Kidney glomerular epithelial cell (primary cell): ENCODE measurements around the gene SEMA3C.

Source experiments
- DNase-seq: peaks from one replicate; lab custom pipeline; 2025; lab: John Stamatoyannopoulos, UW

Gene SEMA3C

DNA sequence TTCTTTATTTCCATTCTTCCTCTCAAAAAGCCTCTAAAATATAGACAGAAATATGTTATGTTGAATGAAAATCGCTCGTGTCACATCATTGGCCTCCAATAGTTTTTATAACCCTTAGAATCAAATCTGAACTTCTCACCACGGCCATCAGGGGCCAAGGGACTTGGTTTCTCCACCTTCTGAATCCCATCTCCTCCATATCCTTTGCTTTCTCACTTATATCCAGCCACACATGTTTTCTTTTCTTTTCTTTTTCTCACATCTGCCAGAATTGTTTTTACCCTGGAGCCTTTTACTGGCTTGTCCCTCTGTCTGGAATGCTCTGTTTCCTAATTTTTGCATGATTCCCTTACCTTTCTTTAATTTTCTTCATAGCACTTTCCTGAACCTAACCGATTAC is 184.8 kb downstream of the SEMA3C start:
- no peak for DNase-seq

DNA sequence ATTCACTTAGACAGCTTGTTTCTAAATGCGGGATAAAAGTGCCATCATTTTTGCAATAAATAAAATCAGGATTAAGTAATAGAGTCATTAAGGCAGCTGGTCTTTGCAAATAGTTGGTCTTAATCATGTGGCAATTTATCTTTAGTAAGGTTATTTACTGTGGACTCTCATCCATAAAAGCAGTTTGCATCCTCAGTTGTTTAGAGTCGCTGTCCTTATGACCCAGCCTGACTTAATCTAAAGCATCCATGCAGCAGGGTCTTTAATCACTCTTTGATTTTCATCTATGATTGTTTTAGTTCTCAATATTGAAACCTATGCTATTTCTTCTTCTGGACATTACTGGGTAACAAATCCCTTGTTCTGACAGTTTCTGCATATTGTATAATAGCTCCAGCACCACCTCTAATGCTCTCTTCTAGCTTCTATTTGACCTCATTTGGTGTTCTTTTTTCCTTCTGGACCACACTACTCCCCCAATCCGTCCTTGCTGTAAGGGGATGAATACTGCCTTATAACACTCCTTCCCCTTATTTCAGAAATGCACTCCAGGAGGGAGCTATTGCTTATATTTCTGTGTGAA is 185.4 kb downstream of the SEMA3C start:
- DNase-seq: no peak

DNA sequence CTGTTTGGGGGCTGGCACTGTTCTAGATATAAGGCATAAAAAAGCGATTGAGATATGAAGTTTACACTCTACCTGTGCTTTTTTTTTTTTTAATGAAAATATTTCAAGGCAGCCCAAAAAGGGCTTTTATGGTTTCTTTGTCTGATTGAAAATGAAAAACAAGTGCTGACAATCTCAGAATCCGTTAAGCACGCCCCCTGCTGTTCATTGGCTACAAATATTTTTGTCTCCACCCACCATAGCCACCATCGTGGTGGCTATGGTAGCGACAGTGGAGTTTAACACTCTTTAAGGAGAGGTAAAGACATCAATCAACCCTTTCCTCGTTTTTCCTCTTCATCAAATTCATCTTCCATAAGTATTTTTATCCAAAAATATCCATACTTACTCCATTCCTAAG is 186.2 kb downstream of the SEMA3C start:
- DNase-seq: no peak

DNA sequence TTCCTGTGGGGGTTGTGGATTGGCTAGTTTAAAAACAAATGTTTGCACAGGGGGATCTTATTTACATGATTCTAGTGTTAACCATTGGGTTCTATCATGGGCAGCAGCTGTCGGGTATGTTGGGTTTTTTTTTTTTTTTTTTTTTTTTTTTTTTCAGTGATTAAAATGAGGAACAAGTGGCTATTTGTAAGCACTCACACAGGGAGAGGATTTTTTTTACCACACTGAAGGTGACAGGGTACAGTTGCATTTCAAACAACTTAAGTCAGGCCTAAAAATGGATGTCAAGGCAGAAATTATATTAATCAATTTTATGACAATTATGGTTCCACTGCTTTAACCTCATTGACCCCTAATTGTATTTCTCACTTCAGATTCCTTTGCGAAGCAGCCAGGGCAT is 187.6 kb downstream of the SEMA3C start:
- no peak for DNase-seq

DNA sequence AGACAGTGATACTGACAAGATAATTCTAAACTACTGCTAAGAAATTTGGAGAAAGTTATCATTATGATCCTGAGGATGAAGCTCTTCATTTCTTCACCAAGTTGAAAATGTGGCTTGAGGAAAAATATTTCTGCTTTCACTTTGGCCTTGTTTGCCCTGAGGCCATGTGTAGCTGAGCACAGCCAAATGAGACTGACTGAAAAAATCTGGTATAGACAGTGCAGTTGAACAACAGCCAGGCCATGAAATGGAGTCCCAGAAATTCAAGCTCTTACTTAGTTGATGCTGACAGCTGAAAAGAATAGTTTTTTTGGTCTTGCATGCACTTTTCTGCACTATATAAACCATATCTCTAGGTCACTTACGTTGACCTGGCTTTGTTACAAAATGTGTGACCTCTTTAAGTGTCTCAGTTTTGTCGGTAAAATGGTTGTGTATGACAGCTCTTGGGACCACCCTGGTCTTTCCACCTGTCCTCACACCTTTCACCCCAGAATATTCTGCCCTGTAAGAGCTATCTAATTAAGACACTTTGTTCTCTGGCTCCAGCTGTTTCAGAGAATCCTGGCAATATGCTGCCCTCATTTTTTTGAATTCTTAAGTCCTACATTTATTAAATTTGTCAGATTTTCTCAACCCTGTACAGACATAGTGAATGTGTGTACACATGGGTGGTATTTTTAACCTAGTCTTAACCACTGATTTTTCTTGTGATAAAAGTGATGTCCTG is 189.1 kb downstream of the SEMA3C start:
- no peak for DNase-seq

DNA sequence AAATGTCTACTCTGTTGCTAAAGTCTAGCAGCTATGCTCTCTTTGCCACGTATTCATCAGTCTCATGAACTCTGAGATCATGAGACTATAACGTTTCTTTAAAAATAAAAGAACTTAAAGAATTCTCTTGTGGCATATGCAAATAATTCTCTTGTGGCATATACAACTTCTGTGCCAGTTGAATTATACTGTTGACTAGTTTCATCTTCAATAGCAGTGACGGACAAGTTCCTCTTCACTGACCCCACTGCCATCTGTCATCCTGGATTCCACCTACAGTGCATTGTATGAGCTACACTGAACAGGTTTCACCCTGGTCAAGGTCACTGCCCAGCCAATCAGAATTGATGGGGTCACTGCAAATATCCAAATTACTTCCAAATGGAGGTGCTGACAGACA is 192.2 kb downstream of the SEMA3C start:
- DNase-seq: no peak

DNA sequence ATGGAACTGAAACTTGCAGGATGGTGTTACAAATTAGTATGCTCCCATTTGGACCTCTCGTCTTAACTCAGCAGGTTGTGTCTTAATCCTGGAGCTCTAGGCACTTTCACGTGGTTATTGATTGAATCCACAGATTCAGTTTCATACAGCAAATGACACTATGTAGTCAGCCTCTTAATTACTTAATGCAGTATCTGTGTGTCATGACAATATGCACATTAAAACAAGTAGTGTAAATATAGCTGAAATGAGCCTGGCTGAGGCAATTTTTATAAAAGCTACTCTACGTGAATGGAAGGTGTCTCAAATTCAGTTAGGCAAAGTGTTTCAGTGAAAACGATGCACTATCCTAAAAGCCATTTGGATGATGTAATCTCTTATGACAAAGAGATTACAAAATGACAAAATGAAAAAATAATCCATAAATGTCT is 193.7 kb downstream of the SEMA3C start:
- DNase-seq: no peak

DNA sequence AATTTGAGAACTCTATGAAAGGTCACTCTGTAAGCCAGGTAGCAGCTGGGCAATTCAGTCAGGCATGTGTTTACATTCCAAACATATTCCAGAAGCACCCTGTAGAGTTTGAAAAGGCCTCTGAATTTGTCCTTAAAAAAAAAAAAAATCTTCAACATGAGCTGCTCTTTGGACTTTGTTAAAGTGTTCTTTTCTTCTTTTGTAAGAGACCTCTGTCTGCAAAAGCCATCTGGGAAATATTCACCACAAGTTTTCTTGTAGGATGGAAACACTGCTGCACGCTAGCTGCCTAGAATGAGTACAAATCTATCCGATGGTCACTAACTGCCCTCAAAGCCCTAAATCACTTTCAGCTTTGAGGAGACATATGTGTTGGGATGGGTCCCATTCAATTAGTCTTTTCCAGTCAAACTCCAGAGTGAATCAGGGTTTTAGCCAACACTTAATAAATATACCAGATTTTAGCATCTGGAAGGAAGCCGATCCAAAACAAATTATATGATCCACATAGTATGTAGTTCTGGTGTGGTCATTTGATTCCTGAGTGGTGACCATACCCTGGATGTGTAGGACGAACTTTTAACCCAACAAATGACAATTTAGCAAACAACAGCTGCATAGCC is 194.5 kb downstream of the SEMA3C start:
- DNase-seq: no peak

DNA sequence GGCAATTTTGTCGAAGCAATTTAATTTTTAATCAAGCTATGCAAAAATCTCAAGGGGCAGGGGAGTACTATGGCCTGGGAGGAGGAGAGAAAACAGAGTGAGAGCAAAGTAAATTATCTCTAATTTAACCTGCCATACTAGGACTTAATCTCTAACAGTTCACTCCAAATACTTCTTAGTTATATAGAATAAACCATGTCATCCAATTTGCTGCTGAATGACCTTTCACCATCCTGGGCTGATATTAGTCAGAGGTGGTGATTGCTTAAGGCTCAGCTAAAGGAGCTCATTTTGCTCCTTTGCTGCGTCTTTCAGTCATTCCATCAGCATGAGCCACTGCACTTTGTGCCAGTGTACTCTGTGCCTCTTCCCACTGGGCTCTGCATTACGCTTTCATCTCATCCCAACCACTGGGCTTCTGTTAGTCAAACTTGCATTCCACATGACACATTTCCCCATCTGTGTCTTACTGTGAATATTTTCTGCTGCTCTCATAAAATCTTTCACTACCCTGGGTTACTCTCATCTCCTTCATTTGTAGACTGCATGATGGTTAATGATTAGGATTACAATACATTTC is 196.1 kb downstream of the SEMA3C start:
- peak; percentile 98 for DNase-seq

DNA sequence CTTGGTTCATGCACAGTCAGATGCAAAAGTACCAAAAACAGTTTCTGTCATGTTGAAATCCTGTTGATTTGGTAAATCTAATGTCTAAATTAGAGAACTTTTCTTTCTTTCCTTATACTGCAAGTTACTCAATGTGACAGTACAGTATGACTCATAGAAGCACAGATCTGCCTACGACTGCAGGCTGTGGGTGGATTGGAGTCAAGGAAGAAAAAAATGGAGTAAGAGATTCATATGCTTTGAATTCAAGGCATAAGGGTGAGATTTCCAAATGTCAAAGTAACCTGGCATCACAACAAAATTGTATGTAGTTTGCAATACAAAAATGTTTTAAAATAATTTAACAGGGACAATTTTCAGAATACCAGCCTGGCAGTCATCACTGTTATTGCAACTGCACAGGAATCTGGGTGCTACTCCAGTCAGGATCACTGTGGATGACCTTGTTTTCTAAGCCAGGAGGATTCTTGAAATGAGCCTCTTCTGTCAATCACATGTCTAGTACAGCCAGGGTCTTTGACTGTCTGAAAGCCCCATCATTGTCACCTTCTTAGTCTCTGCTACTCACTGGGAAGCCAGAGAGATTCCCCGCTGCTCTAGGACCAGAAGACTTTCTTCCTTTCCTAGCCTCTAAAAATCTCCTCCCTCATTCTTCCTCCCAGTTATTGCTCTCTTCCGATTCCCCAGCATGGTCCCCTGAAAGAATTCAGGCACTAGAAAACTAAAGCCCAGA is 196.8 kb downstream of the SEMA3C start:
- peak; percentile 77 for DNase-seq

DNA sequence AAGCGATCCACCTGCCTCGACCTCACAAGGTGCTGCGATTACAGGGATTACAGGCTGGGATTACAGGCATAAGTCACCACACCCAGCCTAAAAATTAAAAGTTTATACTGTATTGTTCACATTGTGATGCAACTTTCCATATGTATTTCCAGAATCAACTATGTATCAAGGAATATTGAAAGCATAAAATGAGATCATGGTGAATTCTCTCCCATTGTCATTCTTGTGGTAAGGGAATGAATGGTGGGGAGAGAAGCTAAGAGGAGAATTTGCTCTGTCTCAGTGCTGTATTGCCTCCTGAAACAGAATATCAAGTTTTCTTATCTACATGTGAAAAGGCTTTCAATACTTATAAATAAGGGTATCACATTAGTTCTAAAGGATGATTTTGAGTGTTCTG is 198.7 kb downstream of the SEMA3C start:
- no peak for DNase-seq

DNA sequence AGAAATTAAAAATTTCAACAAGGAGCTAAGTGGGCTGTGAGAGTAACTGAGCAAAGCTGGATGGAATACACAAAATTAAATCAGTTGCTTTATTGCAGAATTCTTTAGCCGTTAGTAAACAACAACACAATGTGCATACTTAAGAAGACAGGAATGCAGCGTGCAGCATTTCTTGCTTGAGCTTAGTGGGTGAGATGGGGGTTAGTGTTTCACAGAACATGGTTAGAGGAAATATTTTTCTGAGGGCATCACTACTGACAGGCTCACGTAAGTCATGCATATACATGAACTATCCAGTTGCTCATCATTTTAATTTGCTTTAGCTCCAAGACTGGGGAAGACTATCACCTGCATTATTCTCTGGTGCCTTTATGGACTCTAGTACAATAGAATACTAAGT is 199.6 kb downstream of the SEMA3C start:
- no peak for DNase-seq

DNA sequence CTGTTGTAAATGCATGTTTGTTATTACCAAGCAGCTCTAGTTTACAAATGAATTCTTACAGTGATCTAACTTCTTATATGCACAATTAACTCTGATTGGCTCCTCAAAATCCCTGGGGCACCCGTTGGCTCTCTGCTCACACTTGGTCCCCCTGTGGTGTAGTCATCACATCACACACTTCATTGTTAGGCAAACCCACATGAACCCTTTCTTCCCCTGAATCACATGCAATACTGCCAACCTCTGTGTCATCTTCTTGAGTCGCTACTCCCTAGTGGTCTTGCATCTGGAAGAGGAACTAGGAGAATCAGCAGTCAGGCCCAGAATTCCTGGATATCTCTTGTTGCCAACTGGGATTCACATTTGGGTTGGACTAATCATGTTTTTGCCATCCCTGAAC is 207.3 kb downstream of the SEMA3C start:
- no peak for DNase-seq

DNA sequence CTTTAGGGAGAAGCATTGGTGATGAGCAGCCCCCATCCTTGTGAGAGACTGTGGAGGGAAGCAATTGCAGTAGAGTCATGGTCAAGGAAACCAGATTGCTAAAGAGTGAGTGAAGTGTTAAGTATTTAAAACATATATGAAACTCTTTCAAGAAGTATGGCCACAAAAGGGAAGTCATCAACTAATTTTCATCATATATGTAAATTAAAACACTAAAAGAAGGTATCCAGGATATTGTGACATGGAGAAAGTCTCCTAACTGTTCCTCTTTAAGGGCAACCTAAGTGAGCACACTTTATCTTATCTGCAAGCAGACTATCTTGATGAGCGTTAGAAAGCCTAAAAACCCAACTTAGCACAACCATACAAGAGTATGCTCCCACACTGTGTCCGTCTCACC is 210.7 kb downstream of the SEMA3C start:
- no peak for DNase-seq

DNA sequence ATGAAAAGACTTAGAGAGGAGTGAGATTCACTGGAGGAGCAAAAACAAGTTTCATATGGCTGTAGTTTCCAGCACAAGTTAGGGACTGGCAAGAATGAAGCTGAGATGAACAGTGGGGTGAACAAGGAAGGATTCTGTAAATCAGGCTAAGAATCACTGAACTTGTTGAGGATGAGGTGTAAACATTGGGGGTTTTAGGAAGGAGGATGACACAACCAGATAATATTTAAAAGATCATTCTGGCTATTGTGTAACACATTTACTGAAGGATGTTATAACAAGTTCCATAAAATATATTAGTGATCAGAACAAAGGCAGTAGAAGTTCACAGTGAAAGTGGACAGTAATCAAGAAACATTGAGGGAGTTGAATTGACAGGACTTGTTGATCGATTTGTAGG is 211.5 kb downstream of the SEMA3C start:
- DNase-seq: no peak

DNA sequence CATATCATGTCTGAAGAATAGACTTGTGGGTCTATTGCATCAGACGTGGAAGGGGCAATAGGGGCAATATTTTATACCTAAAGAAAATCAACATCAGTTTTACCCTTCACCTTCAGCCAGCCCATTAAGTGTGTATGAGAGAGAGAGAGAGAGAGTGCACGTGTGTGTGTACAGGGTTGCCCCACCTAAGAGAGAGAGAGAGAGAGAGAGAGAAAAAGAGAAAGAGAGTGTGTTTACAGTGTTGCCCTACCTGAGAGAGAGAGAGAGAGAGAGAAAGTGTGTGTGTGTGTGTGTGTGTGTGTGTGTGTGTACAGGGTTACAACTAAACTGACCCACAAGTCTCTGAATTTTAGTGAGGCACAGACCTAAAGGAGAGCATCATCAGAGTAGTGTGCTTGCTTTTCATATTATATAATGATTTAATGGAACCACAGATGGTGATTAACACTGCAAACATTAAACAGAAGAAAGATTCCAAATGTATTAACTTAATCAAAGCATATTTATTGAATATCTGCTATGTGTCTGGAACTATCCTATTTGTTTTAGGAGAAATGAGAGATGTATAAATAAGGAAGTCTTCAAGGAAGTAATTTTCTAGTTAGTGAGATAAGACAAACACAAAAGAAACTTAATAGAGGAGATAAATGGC is 213.6 kb downstream of the SEMA3C start:
- no peak for DNase-seq

DNA sequence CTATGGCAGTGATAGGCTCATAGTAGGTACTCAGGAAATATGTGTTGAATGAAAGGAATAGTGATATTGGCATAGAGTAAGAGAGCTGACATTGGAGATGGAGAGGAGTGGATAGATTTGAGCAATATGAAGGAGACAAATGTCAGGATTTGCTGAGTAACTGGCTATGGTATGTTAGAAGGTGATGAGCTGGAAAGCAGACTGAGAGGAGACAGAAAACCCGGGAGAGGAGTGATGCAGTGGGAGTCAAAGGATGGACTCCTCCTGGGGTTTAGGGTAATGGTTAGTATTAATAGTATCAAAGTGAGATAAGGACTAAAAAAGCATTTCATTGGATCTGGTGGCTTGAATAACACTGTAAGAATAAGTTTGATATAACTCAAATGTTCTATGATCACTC is 215.6 kb downstream of the SEMA3C start:
- DNase-seq: peak; percentile 58

DNA sequence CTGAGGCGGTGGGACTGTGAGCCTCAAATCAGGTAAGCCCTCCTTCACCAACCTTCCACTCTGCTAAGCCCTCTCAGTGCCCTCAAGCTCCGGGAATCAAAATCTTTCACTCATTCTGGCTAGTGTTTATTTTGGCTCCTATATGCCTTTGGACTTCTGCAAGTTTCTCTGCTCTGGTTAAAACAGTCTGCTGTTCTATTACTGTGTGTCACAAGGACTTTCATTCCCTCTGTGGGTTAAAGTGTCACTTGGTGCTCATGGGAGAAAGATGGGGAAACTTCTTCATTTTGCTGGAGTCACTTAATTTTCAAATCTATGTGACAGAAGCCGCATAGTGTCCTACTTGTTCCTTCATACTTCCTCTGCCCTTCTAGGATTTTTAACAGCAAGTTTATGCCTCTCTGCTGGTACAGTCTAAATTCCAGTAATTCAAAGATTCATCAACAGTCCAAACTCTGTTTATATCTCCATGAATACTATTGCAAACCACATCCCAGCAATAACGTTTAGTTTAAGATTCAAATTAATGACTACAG is 219.1 kb downstream of the SEMA3C start:
- no peak for DNase-seq

DNA sequence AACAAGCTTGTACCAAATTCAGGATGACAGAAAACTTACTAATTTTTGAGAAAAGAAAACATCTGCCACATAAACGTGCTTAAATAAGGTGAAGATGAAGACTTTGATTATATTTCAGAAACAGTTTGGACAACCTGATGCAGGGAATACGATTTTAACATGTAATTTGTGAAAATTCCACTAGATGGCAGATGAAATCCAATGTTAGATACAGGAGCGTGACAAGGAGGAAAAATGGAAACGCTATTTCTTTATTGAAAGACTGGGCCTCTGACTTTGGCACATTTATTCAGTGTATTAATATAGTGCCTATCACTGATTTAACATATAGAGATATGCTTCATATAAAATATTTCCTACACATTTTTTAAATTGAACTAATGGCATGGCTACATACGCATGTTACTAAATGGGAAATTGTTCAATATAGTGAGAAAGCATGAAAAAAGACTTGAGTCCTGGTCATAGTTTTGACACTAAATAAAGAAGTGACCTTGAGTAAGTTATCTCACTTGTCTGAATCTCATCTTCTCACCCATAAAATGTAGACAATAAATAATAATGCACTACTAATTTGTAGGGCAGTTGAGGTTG is 219.7 kb downstream of the SEMA3C start:
- DNase-seq: peak; percentile 43
